Activated CD8-positive, alpha-beta memory T cell treated with anti-CD3 and anti-CD28 coated beads for 36 hours (primary cell): ENCODE data around the gene SH2B3. TPM values are rescaled to one million over a fixed set of nuclear protein-coding genes. Genes with fewer than 3 reads are reported as not detected.

Experiments
- CTCF ChIA-PET: fragments of 350-600 bp; sonication (Branson Sonifier 250); formaldehyde crosslinking; loops from one replicate; lab custom pipeline; 2021; ENCODE audit warnings: antibody characterized with exemption; lab: Charles Lee
- POLR2A ChIA-PET: fragments of 350-600 bp; sonication (Branson Sonifier 250); formaldehyde crosslinking; loops from one replicate; lab custom pipeline; 2021; ENCODE audit warnings: antibody characterized with exemption; lab: Charles Lee
- total RNA-seq, 2 experiments: library from RNA; stranded (reverse); gene quantifications; one replicate each; pipeline ENCODE4 v1.2.3, GENCODE V29; 2021

SH2B3 gene
- total RNA-seq, 2 experiments from 2014 or later: 56.8 to 58.4 TPM

- CTCF ChIA-PET: interaction anchor here (0.6 to 1.9 kb wide), 3 partner anchors 19 to 243 kb away, joined by 3 to 8 read pairs (median 3); no protein-coding TSS in a partner anchor
- POLR2A ChIA-PET: no interaction called here
These were observed 28.3 kb upstream of the SH2B3 start for GRCh38 chr12:111377440-111377839.

- POLR2A ChIA-PET: no interaction called here
- CTCF ChIA-PET: no interaction called here
These were observed 25.7 kb upstream of the SH2B3 start for GRCh38 chr12:111379942-111380554.

DNA sequence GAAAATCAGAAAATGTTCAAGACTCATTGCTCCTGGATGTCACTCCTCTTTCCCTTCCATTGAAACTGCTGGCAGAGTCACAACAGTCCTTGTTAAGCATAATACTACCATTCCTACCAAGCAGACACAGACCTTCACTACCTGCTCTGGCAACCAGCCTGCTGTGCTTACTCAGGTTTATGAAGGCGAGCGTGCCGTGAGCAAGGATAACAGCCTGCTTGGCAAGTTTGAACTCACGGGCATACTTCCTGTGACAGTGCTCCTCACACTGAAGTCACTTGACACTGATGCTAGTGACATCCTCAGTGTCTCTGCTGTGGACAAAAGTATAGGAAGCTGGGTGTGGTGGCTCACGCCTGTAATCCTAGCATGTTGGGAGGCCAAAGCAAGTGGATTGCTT lies 21.1 kb upstream of the SH2B3 start:
- POLR2A ChIA-PET: no interaction called here
- CTCF ChIA-PET: interaction anchor here (1.7 kb wide), 1 partner anchor 12 kb away, joined by 10 read pairs; no protein-coding TSS in a partner anchor

DNA sequence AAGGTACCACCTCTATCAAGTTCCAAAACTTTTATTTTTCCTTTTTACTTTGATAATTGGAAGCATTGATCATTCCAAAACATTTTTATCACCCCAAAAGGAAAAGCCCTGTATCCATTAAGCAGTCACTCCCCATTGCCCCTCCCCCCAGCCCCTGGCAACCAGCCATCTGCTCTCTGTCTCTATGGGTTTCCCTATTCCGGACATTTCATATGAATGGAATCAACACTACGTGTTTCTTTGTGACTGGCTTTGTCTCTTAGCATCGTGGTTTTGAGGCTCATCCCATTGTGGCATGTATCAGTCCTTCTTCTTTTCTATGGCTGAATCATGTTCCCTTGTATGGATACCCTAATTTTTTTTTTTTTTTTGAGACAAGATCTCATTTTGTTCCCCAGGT lies 18.8 kb upstream of the SH2B3 start:
- ChIA-PET CTCF (interaction anchor here (2.1 kb wide), 1 partner anchor 10 kb away, joined by 9 read pairs; no protein-coding TSS in a partner anchor), POLR2A (no interaction called here)

DNA sequence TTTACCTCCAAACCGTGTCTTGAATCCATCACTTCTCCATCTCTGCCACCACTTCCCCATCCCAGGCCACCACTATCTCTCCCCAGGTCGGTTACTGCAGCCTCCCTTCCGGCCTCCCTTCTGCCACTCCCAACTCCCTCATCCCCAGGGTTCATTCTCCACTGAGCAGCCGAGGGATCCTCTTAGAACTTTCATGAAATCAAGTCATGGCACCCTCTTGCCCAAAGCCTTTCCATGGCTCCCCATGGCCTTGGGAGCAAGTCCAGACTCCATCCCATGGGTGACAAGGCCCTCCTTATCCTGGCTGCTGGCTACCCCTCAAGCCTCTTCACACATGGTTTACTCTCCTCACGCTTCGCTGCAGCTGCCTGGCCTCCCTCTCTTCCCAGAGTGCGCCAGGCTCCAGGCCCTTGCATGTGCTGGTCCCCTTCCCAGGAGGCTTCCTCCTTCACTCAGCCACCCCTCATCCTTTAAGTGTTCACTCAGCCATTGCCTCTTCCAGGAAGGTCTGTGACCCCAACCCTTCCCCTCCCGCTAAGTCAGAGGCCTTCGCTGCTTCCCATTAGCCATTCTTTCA lies 17.9 kb upstream of the SH2B3 start:
- CTCF ChIA-PET: interaction anchor here (2.1 kb wide), 1 partner anchor 9 kb away, joined by 9 read pairs; no protein-coding TSS in a partner anchor
- POLR2A ChIA-PET: no interaction called here

DNA sequence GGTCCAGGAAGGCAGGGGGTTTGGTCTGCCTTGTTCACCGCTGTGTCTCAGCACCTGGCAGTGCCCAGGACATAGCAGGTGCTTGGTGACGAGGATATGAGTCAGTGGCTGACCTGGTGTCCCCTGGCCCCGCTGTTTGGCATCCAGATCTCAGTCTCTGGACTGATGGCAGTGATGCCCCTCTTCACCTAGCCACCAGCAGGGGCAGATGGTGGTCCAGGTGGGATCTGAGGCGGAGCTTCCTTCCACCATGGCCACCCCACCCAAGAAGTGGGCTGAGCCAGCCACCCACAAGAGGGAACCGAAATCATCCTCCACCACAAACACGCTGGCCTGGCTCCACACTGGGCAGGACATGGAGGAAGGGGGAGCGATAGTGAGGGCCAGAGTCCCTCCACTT lies 16.1 kb upstream of the SH2B3 start:
- POLR2A ChIA-PET: no interaction called here

GRCh38 chr12:111390910-111391309 lies 14.8 kb upstream of the SH2B3 start:
- ChIA-PET POLR2A (no interaction called here), CTCF (interaction anchor here (0.6 to 15.3 kb wide), 4 partner anchors 12 to 1039 kb away, joined by 3 to 393 read pairs (median 4); no protein-coding TSS in a partner anchor)

More for the DNA sequence above, 16.1 kb upstream of the SH2B3 start:
- CTCF ChIA-PET: no interaction called here

DNA sequence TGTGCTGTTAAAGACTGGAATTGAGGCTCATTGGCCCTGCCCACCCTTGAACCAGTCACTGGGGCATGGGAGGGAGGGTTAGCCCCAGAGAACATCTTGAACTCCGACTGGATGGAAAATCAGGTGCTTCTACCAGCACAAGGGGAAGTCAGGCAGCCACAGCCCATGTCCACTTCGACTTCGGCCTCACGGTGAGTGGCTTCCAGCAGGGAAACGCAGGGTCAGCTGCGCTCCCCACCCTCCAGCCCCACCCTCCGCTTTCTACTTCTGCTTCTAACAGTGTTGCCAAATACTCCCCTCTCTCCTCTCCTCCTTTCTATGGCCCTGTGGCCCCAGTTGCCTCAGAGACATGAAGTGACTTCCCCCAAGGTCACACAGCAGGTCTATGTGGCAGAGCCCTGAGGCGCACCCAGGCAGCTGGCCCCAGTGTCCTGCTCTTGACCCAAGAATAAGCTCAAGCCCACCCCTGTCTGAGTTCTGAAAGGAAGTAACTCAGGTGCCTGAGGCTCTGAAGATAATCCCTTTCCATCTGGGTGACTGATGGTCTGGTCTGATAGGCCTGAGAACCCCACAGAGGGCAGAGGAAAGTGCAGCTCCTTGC lies 11.9 kb upstream of the SH2B3 start:
- CTCF ChIA-PET: interaction anchor here (1.6 to 15.3 kb wide), 2 partner anchors 26 to 56 kb away, joined by 3 to 393 read pairs; no protein-coding TSS in a partner anchor
- POLR2A ChIA-PET: no interaction called here

- ChIA-PET POLR2A (no interaction called here), CTCF (interaction anchor here (1.6 to 15.3 kb wide), 2 partner anchors 27 to 55 kb away, joined by 3 to 393 read pairs; no protein-coding TSS in a partner anchor)
These were observed 11.2 kb upstream of the SH2B3 start for GRCh38 chr12:111394480-111394879.

GRCh38 chr12:111395336-111396187 lies 10.2 kb upstream of the SH2B3 start:
- ChIA-PET POLR2A (interaction anchor here (0.7 kb wide), 1 partner anchor 42 kb away, joined by 3 read pairs; no protein-coding TSS in a partner anchor), CTCF (interaction anchor here (0.6 to 15.3 kb wide), 10 partner anchors 16 to 1028 kb away, joined by 3 to 393 read pairs (median 6); partner anchors contain the start of gene PHETA1)

DNA sequence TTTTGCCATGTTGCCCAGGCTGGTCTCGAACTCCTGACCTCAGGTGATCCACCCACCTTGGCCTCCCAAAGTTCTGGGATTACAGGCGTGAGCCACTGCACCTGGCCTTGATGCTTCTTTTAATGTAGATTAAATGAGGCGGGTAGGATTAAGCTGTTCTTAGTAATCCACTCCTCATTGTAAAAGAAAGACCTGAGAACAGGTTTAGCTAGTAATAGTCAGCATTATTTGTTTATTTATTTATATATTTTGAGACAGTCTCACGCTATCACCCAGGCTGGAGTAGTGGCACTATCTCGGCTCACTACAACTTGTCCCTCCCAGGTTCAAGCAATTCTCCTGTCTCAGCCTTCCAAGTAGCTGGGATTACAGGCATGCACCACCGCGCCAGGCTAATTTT lies 9.5 kb upstream of the SH2B3 start:
- POLR2A ChIA-PET: interaction anchor here (1.5 kb wide), 1 partner anchor 55 kb away, joined by 9 read pairs; no protein-coding TSS in a partner anchor
- CTCF ChIA-PET: interaction anchor here (0.6 to 15.3 kb wide), 27 partner anchors 10 to 1028 kb away, joined by 3 to 393 read pairs (median 6); partner anchors contain the start of gene PHETA1

GRCh38 chr12:111396726-111397445 lies 8.8 kb upstream of the SH2B3 start:
- ChIA-PET POLR2A (interaction anchor here (0.5 to 1.5 kb wide), 3 partner anchors 21 to 54 kb away, joined by 3 to 9 read pairs (median 3); no protein-coding TSS in a partner anchor), CTCF (interaction anchor here (0.6 to 15.3 kb wide), 28 partner anchors 9 to 416 kb away, joined by 3 to 393 read pairs (median 6); partner anchors contain the start of genes ACAD10, BRAP, PHETA1 and SH2B3)

DNA sequence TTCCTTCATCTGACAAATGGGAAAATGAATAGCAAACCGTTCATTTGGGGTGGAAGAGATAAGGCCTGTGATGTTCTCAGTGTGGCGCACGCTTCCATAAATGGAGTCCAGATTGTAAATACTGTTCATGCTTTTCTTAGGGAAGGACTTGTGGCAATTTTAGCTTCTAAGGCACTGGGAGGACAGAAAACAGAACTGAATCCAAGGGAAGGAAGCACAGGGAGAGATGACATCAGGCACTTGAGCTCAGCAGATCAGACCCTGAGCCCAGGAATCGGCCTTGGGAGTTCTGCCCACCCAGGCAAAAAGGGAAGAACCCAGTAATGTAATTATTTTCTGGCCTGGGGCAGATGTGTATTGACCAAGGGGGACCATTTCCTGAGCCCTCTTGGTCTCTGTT lies 7.2 kb upstream of the SH2B3 start:
- ChIA-PET CTCF (interaction anchor here (1.5 to 15.3 kb wide), 4 partner anchors 13 to 51 kb away, joined by 4 to 393 read pairs (median 38); no protein-coding TSS in a partner anchor), POLR2A (interaction anchor here (0.8 to 1.0 kb wide), 2 partner anchors 47 to 287 kb away, joined by 3 read pairs; partner anchors contain the start of genes ACAD10 and BRAP)

- POLR2A ChIA-PET: interaction anchor here (0.7 to 1.1 kb wide), 3 partner anchors 35 to 58 kb away, joined by 3 to 8 read pairs (median 3); no protein-coding TSS in a partner anchor
- CTCF ChIA-PET: interaction anchor here (0.7 to 15.3 kb wide), 4 partner anchors 29 to 328 kb away, joined by 3 to 393 read pairs (median 22); no protein-coding TSS in a partner anchor
These were observed 5.8 kb upstream of the SH2B3 start for GRCh38 chr12:111399741-111400404.

DNA sequence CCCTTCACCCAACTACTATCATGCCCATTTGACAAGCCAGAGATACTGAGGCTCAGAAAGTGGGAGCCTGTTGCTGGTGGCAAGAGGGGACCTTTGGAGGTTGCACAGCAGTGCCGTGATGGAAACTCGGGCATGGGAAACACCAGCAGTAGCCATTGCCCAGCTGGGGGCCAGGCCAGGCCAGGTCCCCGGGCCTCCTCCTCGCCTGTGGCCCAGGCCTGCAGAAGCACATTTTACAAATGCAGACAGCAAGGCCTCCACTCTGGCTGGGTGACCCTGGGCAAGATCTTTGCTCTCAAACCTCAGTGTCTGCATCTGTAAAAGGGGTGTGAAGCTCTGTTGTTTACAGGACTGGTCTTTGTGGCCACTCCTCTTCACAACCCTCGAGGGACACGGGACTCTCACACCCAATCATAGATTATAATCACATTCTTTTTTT lies 4.5 kb upstream of the SH2B3 start:
- POLR2A ChIA-PET: no interaction called here
- CTCF ChIA-PET: interaction anchor here (1.1 to 15.3 kb wide), 3 partner anchors 33 to 48 kb away, joined by 3 to 393 read pairs (median 3); no protein-coding TSS in a partner anchor

- POLR2A ChIA-PET: interaction anchor here (0.7 kb wide), 1 partner anchor 42 kb away, joined by 3 read pairs; no protein-coding TSS in a partner anchor
- CTCF ChIA-PET: interaction anchor here (0.7 to 15.3 kb wide), 5 partner anchors 10 to 290 kb away, joined by 3 to 393 read pairs (median 3); no protein-coding TSS in a partner anchor
These were observed 3.3 kb upstream of the SH2B3 start for GRCh38 chr12:111402490-111402824.
